ENCODE data around the gene SH2D3C.

- TF ChIP-seq POLR2A (IDR thresholded peaks at IDR 0.05) (no peak), CTCF (IDR thresholded peaks at IDR 0.05) (no peak), EP300 (IDR thresholded peaks at IDR 0.05; ENCODE audit: low read depth) (no peak)
Observed at GRCh38 chr9:127803507-127804352, 25.3 kb upstream of the SH2D3C start.

All from transverse colon (tissue), 3 donors.